Head of caudate nucleus (tissue), 42 donors: ENCODE data around the gene MYO7B.
A peak's percentile ranks its signal among the peaks of the same experiment; 100 is the strongest.

Experiments
- DNase-seq, 42 donors: peaks; one replicate each; pipeline versions ENCODE4 v3.0.0 to v3.0.0-alpha.2; 2020 to 2021; ENCODE audit warnings: mixed read lengths in 7 of 42
- intact Hi-C: fragments of 100-400 bp; cut with DNase I; formaldehyde crosslinking; loops from one replicate; pipeline ENCODE4 v1.15.0; 2022

Gene MYO7B

GRCh38 chr2:127535422-127535901 lies at the start of gene MYO7B:
Gene MYO7B, plus strand, starts transcription at chr2:127535683. Its CDS starts 24,040 bp downstream, at chr2:127559723.
- intact Hi-C loops: no loop called here
- no peak for DNase-seq

- intact Hi-C loops: no loop called here
- no peak for DNase-seq
These were observed 49.8 kb upstream of the MYO7B start for GRCh38 chr2:127485694-127486071.

GRCh38 chr2:127486247-127487058 lies 49.0 kb upstream of the MYO7B start:
- intact Hi-C loops: no loop called here
- DNase-seq: no peak

DNA sequence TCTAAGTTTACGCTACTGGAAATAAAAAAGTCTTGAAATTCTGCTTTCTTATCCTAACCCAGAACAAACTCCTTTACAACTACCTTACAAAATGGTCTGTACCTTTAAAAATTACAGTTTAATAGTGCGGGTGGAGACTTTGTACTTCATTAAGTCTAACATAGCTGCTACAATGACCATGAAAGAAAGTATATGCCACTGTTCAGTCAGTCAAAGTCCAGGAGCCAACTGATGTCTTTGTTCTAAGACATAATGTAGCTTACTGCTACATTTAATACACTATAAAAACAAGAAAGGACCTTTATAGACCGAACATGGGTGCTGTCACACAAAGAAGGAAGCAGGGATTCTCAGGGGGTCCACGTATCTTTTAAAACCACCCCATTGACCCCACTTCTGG lies 45.2 kb upstream of the MYO7B start:
- intact Hi-C loops: no loop called here
- no peak for DNase-seq

- intact Hi-C loops: no loop called here
- no peak for DNase-seq
These were observed 37.1 kb upstream of the MYO7B start for GRCh38 chr2:127498386-127498785.

DNA sequence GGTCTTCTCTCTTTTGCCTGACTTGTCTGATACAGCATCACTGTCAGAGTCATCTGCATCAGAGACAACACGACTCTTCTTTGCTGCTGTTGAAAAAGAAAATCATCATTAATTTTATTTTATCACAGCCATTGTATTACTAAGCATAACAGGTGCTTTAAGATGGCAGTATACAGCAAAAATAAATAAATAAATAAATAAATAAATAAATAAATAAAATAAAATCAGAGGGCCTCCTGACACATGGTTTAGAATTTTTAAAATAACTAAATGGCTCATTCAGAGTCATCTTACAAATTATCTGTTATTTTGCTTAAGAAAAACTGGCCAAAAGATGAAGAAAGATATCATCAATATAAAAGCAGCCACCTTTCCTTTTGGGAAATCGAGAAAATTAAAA lies 32.0 kb upstream of the MYO7B start:
- intact Hi-C loops: no loop called here
- DNase-seq: no peak

DNA sequence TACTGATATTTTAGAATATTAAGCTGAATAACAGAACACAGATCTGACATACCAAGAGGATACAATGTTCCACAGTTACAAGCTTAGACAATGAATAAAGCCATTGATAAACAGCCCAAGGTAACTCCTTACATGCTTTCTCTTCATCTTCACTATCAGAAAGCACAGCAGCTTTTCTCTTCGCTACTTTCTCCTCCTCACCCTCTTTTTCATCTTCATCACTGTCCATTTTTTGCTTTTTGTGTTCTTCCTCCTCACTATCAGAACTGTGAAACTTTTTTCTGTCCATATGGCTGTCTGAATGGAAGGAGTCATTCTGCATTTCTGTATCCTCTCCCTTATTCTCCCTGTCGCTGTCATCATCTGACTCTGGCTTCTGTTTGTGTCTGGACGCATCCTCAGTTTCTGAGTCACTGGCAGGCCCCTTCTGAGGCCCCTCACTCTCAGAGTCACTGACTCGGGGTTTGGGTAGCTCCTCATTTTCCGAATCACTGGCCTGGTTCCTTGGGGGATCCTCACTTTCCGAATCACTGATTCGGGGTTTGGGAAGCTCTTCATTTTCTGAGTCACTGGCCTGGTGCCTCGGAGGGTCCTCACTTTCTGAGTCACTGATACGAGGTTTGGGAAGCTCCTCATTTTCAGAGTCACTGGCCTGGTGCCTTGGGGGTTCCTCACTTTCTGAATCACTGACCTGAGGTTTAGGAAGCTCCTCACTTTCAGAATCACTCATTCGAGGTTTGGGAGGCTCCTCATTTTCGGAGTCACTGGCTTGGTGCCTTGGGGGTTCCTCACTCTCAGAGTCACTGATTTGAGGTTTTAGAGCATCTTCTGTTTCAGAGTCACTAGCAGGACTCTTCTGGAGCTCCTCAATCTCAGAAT lies 30.7 kb upstream of the MYO7B start:
- no peak for DNase-seq
- intact Hi-C loops: no loop called here

DNA sequence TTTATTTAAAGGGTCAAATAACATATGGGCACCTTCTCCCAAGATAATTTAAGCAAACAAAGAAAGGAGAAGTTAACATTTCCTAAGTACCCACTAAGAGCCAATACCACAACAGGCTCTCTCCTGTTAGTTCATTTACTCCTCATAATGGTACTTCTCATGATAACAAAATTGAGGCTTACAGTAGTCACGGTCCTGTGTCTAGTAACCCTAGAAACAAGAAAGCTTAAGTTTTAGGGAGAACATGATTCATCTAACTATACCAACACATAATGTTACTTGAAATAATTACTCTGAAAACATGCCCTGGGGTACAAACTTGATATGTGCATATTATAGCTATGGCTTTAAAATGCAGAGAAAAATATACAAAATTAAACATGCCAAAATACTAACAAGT lies 29.0 kb upstream of the MYO7B start:
- DNase-seq: no peak
- intact Hi-C loops: no loop called here

DNA sequence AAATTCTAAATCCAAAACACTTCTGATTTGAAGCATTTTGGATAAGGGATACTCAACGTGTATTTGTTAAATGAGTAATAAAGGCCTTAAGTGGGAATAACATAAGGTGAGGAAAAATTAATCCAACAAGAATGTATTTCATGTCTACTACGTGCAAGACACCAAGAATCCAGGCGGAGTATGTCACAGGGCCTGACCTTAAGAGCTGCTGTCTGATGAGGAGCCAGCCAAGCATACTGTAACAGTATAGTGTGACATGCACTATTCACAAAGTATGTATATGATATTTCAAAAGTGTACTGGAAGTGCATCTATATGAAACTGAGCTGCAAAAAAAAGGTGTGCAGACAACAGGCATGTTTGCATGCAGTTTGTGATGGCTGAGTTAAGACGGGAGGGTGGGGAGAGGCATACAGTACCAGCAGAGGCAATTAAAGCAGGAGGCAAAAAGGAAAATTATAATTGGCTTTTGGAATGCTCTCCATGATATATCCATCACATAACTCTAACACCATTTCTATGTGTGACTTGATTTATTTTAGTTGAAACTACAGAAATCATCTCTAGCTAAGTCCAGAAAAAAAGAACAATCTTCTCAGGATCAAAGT lies 27.4 kb upstream of the MYO7B start:
- no peak for DNase-seq
- intact Hi-C loops: no loop called here

- DNase-seq: peak; percentile 19 to 91 (median 72)
- intact Hi-C loops: no loop called here
These were observed 26.9 kb upstream of the MYO7B start for GRCh38 chr2:127508631-127509034.

- intact Hi-C loops: no loop called here
These were observed 25.4 kb upstream of the MYO7B start for GRCh38 chr2:127510073-127510472.

GRCh38 chr2:127511090-127511695 lies 24.3 kb upstream of the MYO7B start:
- intact Hi-C loops: no loop called here
- no peak for DNase-seq

More at GRCh38 chr2:127510073-127510472, 25.4 kb upstream of the MYO7B start:
- DNase-seq: no peak

- intact Hi-C loops: no loop called here
- DNase-seq: no peak
These were observed 23.6 kb upstream of the MYO7B start for GRCh38 chr2:127511917-127512316.

DNA sequence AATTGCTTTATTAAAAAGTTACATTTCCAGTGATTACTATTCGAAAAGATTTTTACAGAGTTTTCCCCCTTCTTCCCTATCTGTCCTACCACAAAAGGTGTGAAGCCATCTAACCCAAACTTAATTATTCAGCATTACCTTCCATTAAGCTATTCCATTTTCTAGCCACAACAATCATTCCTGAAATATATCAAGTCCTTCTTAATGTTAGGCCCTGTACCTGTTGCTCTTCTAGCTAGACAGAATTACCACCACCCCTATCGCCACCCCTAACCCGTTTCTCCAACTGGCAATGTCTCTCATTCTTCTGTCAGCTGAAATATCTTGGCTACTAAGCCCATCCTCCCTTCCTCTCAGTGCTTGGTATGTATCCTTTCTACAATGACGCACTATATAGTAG lies 23.1 kb upstream of the MYO7B start:
- no peak for DNase-seq
- intact Hi-C loops: no loop called here

- intact Hi-C loops: no loop called here
- DNase-seq: peak in 1 of 42 donors; percentile 21
These were observed 21.4 kb upstream of the MYO7B start for GRCh38 chr2:127514076-127514475.

DNA sequence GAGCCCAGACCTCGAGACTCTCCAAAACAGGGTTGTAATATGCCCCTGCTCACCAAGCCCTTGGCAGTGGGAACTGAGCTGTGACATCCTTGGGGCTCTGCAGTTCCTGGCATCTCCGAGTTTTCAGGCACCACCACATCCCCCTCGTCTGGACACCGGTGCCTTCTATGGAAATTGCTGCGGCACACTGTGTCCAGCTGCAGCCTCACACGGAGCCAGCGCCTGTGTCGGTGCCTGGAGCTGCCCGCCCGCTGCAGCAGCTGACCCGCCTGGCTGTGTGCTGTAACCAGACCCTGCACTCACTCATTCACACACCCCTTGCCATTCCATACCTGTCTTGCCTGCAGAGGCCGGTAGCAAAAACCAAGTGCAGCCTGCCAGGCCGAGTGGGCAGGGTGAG lies 21.0 kb upstream of the MYO7B start:
- intact Hi-C loops: no loop called here
- peak; percentile 41 to 87 (median 68) for DNase-seq

- intact Hi-C loops: no loop called here
- DNase-seq: no peak
These were observed 20.0 kb upstream of the MYO7B start for GRCh38 chr2:127515383-127515915.

GRCh38 chr2:127516041-127516762 lies 19.3 kb upstream of the MYO7B start:
- peak in 39 of 42 donors; percentile 38 to 86 (median 67) for DNase-seq
- intact Hi-C loops: no loop called here
